ENCODE measurements around the gene SLC38A1.

DNA sequence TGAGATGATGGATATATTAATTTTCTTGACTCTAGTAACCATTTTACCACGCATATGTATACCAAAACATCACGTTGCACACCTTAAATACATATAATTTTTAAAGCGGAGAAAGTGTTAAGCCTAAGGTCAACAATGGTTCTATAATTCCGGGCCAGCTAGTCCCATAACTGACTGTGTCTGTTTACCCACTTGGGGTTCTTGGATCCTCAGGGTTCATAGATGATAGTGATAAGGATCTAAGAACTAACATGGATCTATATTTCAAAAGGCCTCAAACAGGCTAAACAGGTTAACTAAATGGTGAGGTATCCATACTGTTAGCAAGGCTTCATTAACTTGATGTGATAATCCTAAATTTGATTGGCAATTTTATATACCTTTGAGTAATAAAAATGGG lies 9.8 kb downstream of the SLC38A1 start:
- TF ChIP-seq POLR2A (IDR thresholded peaks at IDR 0.05), result no peak
- TF ChIP-seq, protein P1, sequence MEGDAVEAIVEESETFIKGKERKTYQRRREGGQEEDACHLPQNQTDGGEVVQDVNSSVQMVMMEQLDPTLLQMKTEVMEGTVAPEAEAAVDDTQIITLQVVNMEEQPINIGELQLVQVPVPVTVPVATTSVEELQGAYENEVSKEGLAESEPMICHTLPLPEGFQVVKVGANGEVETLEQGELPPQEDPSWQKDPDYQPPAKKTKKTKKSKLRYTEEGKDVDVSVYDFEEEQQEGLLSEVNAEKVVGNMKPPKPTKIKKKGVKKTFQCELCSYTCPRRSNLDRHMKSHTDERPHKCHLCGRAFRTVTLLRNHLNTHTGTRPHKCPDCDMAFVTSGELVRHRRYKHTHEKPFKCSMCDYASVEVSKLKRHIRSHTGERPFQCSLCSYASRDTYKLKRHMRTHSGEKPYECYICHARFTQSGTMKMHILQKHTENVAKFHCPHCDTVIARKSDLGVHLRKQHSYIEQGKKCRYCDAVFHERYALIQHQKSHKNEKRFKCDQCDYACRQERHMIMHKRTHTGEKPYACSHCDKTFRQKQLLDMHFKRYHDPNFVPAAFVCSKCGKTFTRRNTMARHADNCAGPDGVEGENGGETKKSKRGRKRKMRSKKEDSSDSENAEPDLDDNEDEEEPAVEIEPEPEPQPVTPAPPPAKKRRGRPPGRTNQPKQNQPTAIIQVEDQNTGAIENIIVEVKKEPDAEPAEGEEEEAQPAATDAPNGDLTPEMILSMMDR (IDR thresholded peaks at IDR 0.05 in 4 of 5, conservative IDR thresholded peaks at IDR 0.05 in 1 of 5), result no peak
